ENCODE data around the gene FYCO1.

Gene FYCO1

DNA sequence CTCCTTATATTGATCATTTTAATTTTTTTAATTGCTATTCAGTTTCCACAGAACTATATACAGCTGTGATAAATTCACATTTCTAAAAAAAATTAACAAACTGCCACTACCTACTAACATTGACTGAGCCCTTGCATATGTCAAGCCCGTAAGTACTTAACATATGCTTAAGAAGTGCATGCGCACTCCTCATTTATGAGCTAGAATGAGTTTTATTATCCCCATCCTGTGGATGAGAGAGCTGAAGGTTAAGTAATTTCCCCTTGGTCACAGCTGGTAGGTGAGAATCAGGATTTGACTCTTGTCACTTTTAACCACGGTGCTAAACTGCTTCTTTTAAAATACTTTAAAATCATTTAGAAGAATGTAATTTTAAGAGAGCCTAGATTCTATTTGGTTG is 26.5 kb downstream of the FYCO1 start:
- in situ Hi-C loops (cut with MboI; ENCODE audit: low pct_unique_long_range_greater_than_20kb, low sequenced_read_pairs, unreplicated experiment), result no loop called here
- no peak for DNase-seq (ENCODE audit: low spot score)
- TF ChIP-seq, protein P1, sequence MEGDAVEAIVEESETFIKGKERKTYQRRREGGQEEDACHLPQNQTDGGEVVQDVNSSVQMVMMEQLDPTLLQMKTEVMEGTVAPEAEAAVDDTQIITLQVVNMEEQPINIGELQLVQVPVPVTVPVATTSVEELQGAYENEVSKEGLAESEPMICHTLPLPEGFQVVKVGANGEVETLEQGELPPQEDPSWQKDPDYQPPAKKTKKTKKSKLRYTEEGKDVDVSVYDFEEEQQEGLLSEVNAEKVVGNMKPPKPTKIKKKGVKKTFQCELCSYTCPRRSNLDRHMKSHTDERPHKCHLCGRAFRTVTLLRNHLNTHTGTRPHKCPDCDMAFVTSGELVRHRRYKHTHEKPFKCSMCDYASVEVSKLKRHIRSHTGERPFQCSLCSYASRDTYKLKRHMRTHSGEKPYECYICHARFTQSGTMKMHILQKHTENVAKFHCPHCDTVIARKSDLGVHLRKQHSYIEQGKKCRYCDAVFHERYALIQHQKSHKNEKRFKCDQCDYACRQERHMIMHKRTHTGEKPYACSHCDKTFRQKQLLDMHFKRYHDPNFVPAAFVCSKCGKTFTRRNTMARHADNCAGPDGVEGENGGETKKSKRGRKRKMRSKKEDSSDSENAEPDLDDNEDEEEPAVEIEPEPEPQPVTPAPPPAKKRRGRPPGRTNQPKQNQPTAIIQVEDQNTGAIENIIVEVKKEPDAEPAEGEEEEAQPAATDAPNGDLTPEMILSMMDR (IDR thresholded peaks at IDR 0.05; ENCODE audit: extremely low read depth, insufficient read depth, missing control alignments), result no peak

DNA sequence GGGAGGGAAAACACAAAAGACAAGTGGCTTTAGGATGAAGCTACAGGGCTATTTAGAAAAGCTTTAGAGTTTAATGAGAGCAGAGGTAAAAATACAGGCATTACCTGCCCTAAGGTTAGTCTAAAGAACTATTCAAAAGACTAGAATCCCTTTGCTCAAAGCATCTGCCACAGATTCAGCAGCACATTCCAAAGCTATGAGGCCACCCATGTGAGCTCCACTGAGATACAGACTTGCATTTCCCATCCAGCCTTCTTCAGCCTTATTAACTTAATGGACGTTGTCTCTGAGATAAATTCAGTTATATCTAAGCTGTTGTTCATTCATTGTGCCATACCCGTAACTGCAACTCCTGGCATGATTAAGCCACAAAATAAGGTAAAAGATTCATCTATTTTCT is 26.9 kb downstream of the FYCO1 start:
- no peak for DNase-seq (ENCODE audit: low spot score)
- in situ Hi-C loops (cut with MboI; ENCODE audit: low pct_unique_long_range_greater_than_20kb, low sequenced_read_pairs, unreplicated experiment), result no loop called here

DNA sequence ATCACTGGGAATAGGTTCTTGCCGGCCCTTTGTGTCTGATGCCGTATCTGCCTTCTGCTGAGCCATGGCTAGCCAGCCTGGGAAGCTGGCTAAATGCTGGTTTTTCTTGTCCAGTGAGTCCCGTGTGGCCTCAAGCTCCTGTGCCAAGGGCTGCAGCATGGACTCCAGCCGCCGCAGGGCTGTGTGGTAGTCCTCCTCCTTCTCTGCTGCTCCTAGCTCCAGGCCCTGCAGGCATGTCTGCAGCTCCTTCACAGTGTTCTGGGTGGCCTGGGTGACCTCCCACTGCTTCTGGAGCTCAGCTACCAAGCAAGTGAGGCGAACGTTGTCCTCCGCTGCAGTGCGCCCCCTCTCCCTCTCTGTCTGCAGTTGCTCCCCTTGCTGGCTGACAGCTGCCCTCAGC is 27.5 kb downstream of the FYCO1 start:
- no peak for DNase-seq (ENCODE audit: low spot score)
- in situ Hi-C loops (cut with MboI; ENCODE audit: low pct_unique_long_range_greater_than_20kb, low sequenced_read_pairs, unreplicated experiment), result no loop called here
- TF ChIP-seq, protein P1 (IDR thresholded peaks at IDR 0.05; ENCODE audit: extremely low read depth, insufficient read depth, missing control alignments), result no peak

More for the DNA sequence above, 26.9 kb downstream of the FYCO1 start:
- TF ChIP-seq, protein P1 (IDR thresholded peaks at IDR 0.05; ENCODE audit: extremely low read depth, insufficient read depth, missing control alignments), result no peak

DNA sequence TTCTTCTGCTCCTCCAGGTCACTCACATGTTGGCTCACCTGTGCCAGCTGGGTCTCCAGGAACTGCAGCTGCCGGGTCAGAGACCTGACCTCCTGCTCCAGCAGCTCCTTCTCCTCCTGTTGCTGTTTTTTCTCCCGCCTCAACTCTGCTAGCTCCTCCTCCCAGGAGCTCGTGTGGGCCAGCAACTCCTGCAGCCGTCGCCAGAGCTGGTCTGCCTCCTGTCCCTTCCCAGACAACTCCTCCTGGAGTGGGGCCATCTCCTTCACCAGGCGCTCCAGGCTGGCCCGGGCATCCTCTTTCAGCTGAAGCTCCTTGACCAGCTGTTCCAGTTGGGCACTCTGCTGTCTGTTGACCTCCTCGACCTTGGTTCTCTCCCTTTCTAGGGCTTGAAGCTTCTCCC is 27.9 kb downstream of the FYCO1 start:
- TF ChIP-seq, protein P1 (IDR thresholded peaks at IDR 0.05; ENCODE audit: extremely low read depth, insufficient read depth, missing control alignments), result no peak
- DNase-seq (ENCODE audit: low spot score), result no peak
- in situ Hi-C loops (cut with MboI; ENCODE audit: low pct_unique_long_range_greater_than_20kb, low sequenced_read_pairs, unreplicated experiment), result no loop called here

DNA sequence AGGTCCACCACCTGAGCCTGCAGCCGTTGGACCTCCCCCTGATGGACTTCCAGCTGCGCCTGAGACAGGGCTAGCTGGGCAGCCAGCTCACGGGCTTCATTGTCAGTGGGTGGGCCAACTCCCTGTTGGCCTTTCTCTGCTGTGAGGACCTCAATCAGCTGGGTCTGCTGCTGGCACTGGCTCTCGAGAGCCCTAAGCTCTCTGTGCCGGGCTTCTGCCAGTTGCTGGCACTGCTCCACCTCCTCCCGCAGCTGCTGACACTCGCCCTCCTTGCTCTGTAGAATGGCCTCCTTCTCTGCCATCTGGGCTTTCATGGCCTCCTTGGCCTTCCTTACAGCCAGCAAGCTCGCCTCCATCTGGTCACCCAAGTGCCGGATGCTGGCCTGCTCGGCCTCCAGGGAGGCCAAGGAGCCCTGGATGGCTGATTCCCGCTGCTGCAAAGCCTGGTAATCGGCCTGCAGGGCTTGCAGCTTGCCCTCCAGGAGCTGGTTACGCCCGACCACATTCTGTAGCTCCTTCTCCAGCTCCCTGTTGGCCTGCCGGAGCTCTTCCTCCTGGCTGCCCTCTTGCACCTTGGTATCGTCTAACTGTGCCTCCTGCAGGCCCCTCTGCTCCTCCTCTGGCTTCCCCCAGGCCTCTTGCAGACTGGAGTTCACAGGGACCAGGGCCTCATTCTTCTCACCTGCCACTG is 28.5 kb downstream of the FYCO1 start:
- no peak for DNase-seq (ENCODE audit: low spot score)
- TF ChIP-seq, protein P1 (IDR thresholded peaks at IDR 0.05; ENCODE audit: extremely low read depth, insufficient read depth, missing control alignments), result no peak
- in situ Hi-C loops (cut with MboI; ENCODE audit: low pct_unique_long_range_greater_than_20kb, low sequenced_read_pairs, unreplicated experiment), result no loop called here

DNA sequence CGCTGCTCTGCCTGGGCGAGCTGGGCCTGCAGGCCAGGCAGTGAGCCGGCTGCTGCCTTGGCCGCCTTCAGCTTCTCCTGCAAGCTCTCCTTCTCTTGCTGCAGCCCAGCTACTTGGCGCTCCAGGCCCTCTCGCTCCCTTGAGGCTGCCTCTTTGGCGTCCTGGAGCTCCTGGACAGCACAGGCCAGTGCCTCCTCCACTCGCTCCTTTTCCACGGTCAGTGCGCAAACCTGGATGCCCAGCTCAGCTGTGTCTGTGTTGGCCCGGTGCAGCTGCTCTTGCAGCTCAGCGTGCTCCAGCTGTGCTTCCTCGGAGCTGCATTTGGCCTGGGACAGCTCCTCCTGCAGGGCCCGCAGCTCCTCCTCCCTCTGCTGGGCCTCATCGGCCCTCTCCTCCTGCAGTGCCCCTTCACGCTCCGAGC is 29.2 kb downstream of the FYCO1 start:
- in situ Hi-C loops (cut with MboI; ENCODE audit: low pct_unique_long_range_greater_than_20kb, low sequenced_read_pairs, unreplicated experiment), result no loop called here
- no peak for DNase-seq (ENCODE audit: low spot score)
- TF ChIP-seq, protein P1 (IDR thresholded peaks at IDR 0.05; ENCODE audit: extremely low read depth, insufficient read depth, missing control alignments), result no peak

Data from GM13977 (cell line).